DND-41 (cell line): ENCODE measurements around the gene KCTD14.
A peak's percentile ranks its signal among the peaks of the same experiment; 100 is the strongest.

Experiments
- ATAC-seq: fragments of 200-7000 bp; cut with Tn5 transposase; 3 replicates; pipeline ENCODE4 v1.9.1; 2021; ENCODE audit warnings: low read depth; ENCODE audit not compliant: insufficient read depth
- DNase-seq: peaks from one replicate; pipeline ENCODE4 v3.0.0-alpha.2; 2020
- H2AFZ ChIP-seq: 2 replicates; pipeline ENCODE4 v1.6.0; 2012; ENCODE audit warnings: low read depth, low read length
- H3K27ac ChIP-seq: 2 replicates; pipeline ENCODE4 v1.5.1; 2012; ENCODE audit warnings: low read length, inconsistent platforms
- H3K27me3 ChIP-seq: fragments of 200-600 bp; sonication (generic); 2 replicates; pipeline ENCODE4 v1.6.0; 2012; ENCODE audit warnings: low read length, mild to moderate bottlenecking, inconsistent platforms; ENCODE audit not compliant: insufficient read depth, poor library complexity
- H3K36me3 ChIP-seq: 2 replicates; pipeline ENCODE4 v1.5.1; 2012; ENCODE audit warnings: low read length, inconsistent platforms; ENCODE audit not compliant: insufficient read depth
- H3K4me1 ChIP-seq: 2 replicates; pipeline ENCODE4 v1.5.1; 2012; ENCODE audit warnings: mild to moderate bottlenecking, low read length; ENCODE audit not compliant: insufficient read depth
- H3K4me2 ChIP-seq: 2 replicates; pipeline ENCODE4 v1.6.0; 2012; ENCODE audit warnings: mild to moderate bottlenecking, moderate library complexity, low read length, inconsistent platforms; ENCODE audit not compliant: insufficient read depth
- H3K4me3 ChIP-seq, 2 experiments: fragments of 200-600 bp in 1 of 2; shearing (Covaris generic) in 1 of 2; 2 replicates each; pipeline ENCODE4 v1.5.1; 2012 to 2016; ENCODE audit warnings: inconsistent platforms in 2 of 2, low read length in 2 of 2, mild to moderate bottlenecking in 2 of 2, low read depth in 1 of 2, moderate library complexity in 1 of 2
- H3K79me2 ChIP-seq: 2 replicates; pipeline ENCODE4 v1.6.0; 2012; ENCODE audit warnings: low read length, inconsistent platforms; ENCODE audit not compliant: insufficient read depth
- H3K9ac ChIP-seq: 2 replicates; pipeline ENCODE4 v1.6.0; 2012; ENCODE audit warnings: low read depth, mild to moderate bottlenecking, inconsistent platforms, low read length, moderate library complexity
- H3K9me3 ChIP-seq: 2 replicates; pipeline ENCODE4 v1.5.1; 2012; ENCODE audit warnings: low read length, moderate library complexity, mild to moderate bottlenecking, inconsistent platforms; ENCODE audit not compliant: insufficient read depth, severe bottlenecking
- H4K20me1 ChIP-seq: 2 replicates; pipeline ENCODE4 v1.6.0; 2012; ENCODE audit warnings: low read length; ENCODE audit not compliant: insufficient read depth
- CTCF ChIP-seq: IDR thresholded peaks from 2 replicates; pipeline ENCODE4 v1.5.1; 2012; ENCODE audit warnings: borderline replicate concordance, low read length, moderate library complexity, mild to moderate bottlenecking; ENCODE audit not compliant: poor library complexity, severe bottlenecking; ENCODE audit errors: extremely low read depth
- EZH2 ChIP-seq: IDR thresholded peaks from 3 replicates; pipeline ENCODE4 v1.6.1; 2012; ENCODE audit warnings: borderline replicate concordance, low read depth, mild to moderate bottlenecking, moderate library complexity, low read length, inconsistent platforms; ENCODE audit not compliant: severe bottlenecking

Gene KCTD14

GRCh38 chr11:78000193-78000592 lies 22.9 kb downstream of the KCTD14 start:
- Histone ChIP-seq H3K9me3 (no peaks in the 10 kb centered on the region), H3K36me3 (no peaks in the 10 kb centered on the region), H3K4me3 (no peak overlapping the region), H3K4me1 (peaks cover 8% of the 10 kb centered on the region), H3K79me2 (no peaks in the 10 kb centered on the region), H3K27ac (no peak overlapping the region), H4K20me1 (no peaks in the 10 kb centered on the region), H3K9ac (no peak overlapping the region), H2AFZ (peak overlapping the region; percentile 11; the same call in 1 of the 2 replicates), H3K4me2 (no peak overlapping the region), H3K27me3 (no peaks in the 10 kb centered on the region)
- ATAC-seq: peak; percentile 97
- DNase-seq: peak; percentile 69
- TF ChIP-seq EZH2 (no peak), CTCF (peak; percentile 81)

GRCh38 chr11:77999446-78000030 lies 23.5 kb downstream of the KCTD14 start:
- Histone ChIP-seq H3K4me1 (peaks cover 11% of the 10 kb centered on the region), H3K4me3 (no peak overlapping the region), H3K27me3 (no peaks in the 10 kb centered on the region), H4K20me1 (no peaks in the 10 kb centered on the region), H2AFZ (0 out of 2 replicates have a peak overlapping the region, but pooled peaks have one; percentile 28), H3K9ac (no peak overlapping the region), H3K79me2 (no peaks in the 10 kb centered on the region), H3K4me2 (no peak overlapping the region), H3K36me3 (no peaks in the 10 kb centered on the region), H3K27ac (no peak overlapping the region), H3K9me3 (no peaks in the 10 kb centered on the region)
- no peak for TF ChIP-seq EZH2
- TF ChIP-seq CTCF: no peak
- DNase-seq (no peak), ATAC-seq (no peak)

GRCh38 chr11:77994434-77995362 lies 28.4 kb downstream of the KCTD14 start, which contains the start of gene INTS4:
Gene INTS4, minus strand, starts transcription at chr11:77994668. Its CDS starts 25 bp downstream, at chr11:77994643.
- peak; percentile 96 for ATAC-seq
- Histone ChIP-seq H3K36me3 (peaks cover 21% of the 10 kb centered on the region), H3K9me3 (no peaks in the 10 kb centered on the region), H3K4me1 (peaks cover 30% of the 10 kb centered on the region), H3K27me3 (no peaks in the 10 kb centered on the region), H3K79me2 (peaks cover 40% of the 10 kb centered on the region), H3K4me2 (peak within 1 kb of the TSS; percentile 78), H4K20me1 (no peaks in the 10 kb centered on the region), H3K4me3 (peak within 1 kb of the TSS; percentile 64 to 75), H2AFZ (peak within 1 kb of the TSS; percentile 90), H3K9ac (peak within 1 kb of the TSS; percentile 64), H3K27ac (peak within 1 kb of the TSS; percentile 81)
- TF ChIP-seq EZH2 (no peak), CTCF (no peak)
- DNase-seq: peak; percentile 100
